Duodenal mucosa (tissue), 2 donors: ENCODE measurements around the gene VMA21.

ENCODE experiments used
- H3K27ac ChIP-seq: one replicate; pipeline ENCODE4 v1.7.0; 2013; ENCODE audit warnings: low read depth, low read length
- H3K27me3 ChIP-seq, 2 donors: one replicate each; pipeline ENCODE4 v1.7.0; 2013; ENCODE audit warnings: low read length in 2 of 2, control low read depth in 1 of 2; ENCODE audit not compliant: insufficient read depth in 2 of 2, control insufficient read depth in 1 of 2
- H3K36me3 ChIP-seq, 2 donors: one replicate each; pipeline ENCODE4 v1.7.0; 2013; ENCODE audit warnings: low read length in 2 of 2, control low read depth in 1 of 2; ENCODE audit not compliant: insufficient read depth in 2 of 2, control insufficient read depth in 1 of 2
- H3K4me1 ChIP-seq, 2 donors: one replicate each; pipeline ENCODE4 v1.7.0; 2013; ENCODE audit warnings: low read length in 2 of 2, control low read depth in 1 of 2; ENCODE audit not compliant: insufficient read depth in 2 of 2, control insufficient read depth in 1 of 2
- H3K4me3 ChIP-seq, 2 donors: one replicate each; pipeline ENCODE4 v1.7.0; 2013; ENCODE audit warnings: low read length in 2 of 2, low read depth in 1 of 2
- H3K9ac ChIP-seq, 2 donors: one replicate each; pipeline ENCODE4 v1.7.0; 2013; ENCODE audit warnings: low read length in 2 of 2, low read depth in 1 of 2
- H3K9me3 ChIP-seq, 2 donors: one replicate each; pipeline ENCODE4 v1.7.0; 2013; ENCODE audit warnings: low read length in 2 of 2, control low read depth in 1 of 2; ENCODE audit not compliant: control insufficient read depth in 1 of 2

Gene VMA21

DNA sequence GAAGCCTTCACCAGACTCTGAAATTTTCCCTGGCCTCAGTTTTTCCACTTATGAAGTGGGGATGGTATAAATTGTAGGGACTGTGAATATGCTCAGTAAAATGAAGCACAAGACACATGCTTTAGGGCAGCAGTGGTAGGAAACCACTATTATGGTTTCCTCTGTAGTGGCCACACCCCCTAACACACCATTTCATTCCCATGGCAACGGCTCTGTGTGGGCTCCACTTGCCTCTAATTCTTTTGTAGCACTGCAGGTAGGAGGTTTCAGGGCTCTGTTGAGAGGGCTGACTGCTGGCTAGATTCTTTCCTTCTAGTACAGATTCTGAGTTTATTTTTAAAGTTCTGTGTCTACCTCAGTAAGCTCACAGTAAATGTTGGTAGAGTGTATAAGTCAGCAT is 3.5 kb upstream of the VMA21 start:
- Histone ChIP-seq H3K9me3 (no peaks in the 10 kb centered on the region), H3K27ac (no peak overlapping the region), H3K4me3 (no peak overlapping the region), H3K4me1 (peaks cover 5 to 11% of the 10 kb centered on the region in 2 donors), H3K27me3 (no peaks in the 10 kb centered on the region), H3K36me3 (no peaks in the 10 kb centered on the region), H3K9ac (no peak overlapping the region)

DNA sequence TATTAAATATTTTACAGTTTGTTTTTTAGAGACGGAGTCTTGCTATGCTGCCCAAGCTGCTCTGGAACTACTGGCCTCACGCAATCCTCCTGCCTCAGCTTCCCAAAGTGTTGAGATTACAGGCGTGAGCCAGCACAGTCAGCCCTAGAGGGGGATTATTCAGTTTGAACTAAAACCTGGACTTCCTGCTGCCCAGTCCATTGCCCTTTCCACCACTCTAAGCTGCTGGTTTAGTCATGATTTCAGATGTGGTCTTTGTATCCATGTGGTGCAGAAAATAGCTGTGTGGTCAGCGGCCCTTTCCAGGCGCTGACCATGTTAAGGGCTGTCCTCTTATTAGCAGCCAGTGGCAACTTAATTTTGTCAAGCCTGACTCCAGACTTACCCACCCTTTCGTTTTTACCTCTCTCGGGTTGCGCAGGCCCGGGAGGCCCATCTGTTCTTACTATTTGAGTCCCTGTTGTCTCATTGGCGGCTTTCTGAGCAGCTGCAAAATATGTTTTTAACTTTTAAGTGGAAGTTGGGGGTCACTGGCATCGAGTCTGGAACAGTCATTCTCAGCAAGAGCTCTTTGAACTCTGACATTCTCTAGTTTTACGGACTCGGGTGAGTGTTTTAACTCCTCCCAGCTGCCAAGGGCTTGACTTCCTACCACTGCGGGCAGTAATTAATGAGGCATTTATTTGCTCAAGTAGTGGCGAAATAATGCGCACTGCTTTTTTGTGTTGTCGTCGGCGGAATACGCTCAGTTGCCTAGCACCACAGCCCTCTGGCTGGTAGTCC is 773 bp upstream of the VMA21 start:
- Histone ChIP-seq H3K9ac (peak overlapping the region; percentile 70 to 77), H3K4me1 (peaks cover 11% of the 10 kb centered on the region in 2 donors), H3K36me3 (no peaks in the 10 kb centered on the region), H3K4me3 (peak overlapping the region; percentile 67 to 80), H3K9me3 (no peaks in the 10 kb centered on the region), H3K27me3 (no peaks in the 10 kb centered on the region), H3K27ac (peak overlapping the region; percentile 90)

DNA sequence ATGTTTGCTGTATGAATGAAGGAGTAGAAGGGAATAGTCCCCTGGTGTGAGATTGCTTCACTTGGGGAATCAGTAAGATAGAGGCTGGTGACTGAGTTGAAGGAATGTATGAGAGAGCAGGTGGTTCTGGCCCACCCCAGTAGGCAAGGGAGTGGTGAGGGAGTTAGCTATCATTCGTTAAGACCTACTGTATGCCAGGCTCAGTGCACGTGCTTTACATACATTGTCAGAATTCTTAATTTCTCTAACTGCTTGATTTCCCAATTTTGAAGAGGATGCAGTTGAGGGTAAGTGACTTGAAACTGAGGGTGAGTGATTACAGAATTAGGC is 700 bp downstream of the VMA21 start:
- no peaks in the 10 kb centered on the region for H3K27me3 ChIP-seq
- H3K4me1 ChIP-seq = peaks cover 11% of the 10 kb centered on the region in 2 donors
- H3K27ac ChIP-seq = no peak overlapping the region
- H3K9me3 ChIP-seq = no peaks in the 10 kb centered on the region
- peak overlapping the region; percentile 72 to 77 for H3K9ac ChIP-seq
- peak overlapping the region; percentile 80 to 85 for H3K4me3 ChIP-seq
- no peaks in the 10 kb centered on the region for H3K36me3 ChIP-seq

DNA sequence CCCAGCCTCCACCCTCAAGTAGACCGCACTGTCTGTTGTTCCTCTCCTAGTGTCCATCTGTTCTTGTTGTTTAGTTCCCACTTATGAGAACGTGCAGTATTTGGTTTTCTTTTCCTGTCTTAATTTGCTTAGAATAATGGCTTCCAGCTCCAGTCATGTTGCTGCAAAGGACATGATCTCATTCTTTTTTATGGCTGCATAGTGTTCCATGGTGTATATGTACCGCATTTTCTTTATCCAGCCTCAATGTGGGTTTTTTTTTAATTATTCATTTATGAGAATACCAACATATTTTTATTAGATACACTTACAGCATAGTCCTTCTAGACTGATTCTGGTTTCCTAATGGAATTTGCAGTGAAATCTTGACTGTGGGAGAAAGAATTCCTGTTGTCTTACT is 1.3 kb downstream of the VMA21 start:
- H3K9ac ChIP-seq = no peak overlapping the region
- no peaks in the 10 kb centered on the region for H3K36me3 ChIP-seq
- H3K27ac ChIP-seq = no peak overlapping the region
- peak overlapping the region in 1 of 2 donors; percentile 16 for H3K4me3 ChIP-seq
- no peaks in the 10 kb centered on the region for H3K27me3 ChIP-seq
- H3K4me1 ChIP-seq = peaks cover 11% of the 10 kb centered on the region in 2 donors
- no peaks in the 10 kb centered on the region for H3K9me3 ChIP-seq

DNA sequence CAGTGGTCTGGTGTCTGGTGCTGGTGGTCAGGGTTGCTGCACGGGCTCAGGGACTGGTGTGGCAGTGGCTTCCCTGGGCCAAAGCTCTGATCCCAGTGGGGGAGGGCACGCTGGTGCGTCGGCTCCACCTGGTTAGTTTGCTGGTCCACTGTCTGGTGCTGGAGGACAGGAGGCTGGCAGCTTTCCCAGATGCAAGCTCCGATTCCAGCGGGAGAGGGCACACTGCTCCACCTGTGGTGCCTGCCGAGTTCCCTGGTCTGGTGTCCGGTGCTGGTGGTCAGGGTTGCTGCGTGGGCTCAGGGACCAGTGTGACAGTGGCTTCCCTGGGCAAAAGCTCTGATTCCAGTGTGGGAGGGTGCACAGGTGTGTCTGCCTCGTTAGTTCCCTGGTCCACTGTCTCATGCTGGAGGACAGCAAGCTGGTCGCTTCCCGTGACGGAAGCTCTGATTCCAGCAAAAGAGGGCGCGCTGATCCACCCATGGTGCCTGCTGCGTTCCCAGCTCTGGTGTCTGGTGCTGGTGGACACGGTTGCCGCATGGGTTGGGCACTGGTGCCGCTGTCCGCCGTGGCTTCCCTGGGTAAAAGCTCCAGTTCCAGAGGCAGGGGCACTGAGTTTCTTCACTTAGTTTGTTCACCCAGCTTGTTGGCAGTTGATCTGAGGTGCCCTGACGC is 5.8 kb downstream of the VMA21 start:
- Histone ChIP-seq H3K27me3 (no peaks in the 10 kb centered on the region), H3K27ac (no peak overlapping the region), H3K4me1 (peaks cover 0 to 8% of the 10 kb centered on the region in 2 donors), H3K9me3 (no peaks in the 10 kb centered on the region), H3K9ac (no peak overlapping the region), H3K36me3 (peaks cover 0 to 4% of the 10 kb centered on the region in 2 donors), H3K4me3 (no peak overlapping the region)

DNA sequence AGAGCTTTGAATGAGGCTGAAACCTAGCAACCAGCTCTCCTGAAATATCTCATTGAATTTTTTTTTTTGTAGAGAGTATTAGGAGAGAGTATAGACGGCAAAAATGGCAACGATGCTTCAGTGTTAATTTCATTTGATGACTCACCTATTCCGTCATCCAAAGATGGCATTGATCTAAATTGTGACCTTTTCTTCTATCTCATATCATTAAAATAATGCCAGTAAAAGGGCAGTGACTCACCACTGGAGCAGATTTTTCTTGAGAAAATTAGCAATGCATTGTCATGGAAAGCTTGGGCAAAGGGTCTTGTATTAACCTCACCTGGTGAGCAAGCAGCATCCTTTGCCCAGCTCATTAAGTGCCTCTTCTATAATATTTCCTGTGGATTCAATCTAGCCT is 19.6 kb downstream of the VMA21 start:
- no peaks in the 10 kb centered on the region for H3K36me3 ChIP-seq
- no peaks in the 10 kb centered on the region for H3K4me1 ChIP-seq
- H3K27me3 ChIP-seq = no peaks in the 10 kb centered on the region
- no peak overlapping the region for H3K27ac ChIP-seq
- H3K4me3 ChIP-seq = no peak overlapping the region
- H3K9me3 ChIP-seq = no peaks in the 10 kb centered on the region
- no peak overlapping the region for H3K9ac ChIP-seq

DNA sequence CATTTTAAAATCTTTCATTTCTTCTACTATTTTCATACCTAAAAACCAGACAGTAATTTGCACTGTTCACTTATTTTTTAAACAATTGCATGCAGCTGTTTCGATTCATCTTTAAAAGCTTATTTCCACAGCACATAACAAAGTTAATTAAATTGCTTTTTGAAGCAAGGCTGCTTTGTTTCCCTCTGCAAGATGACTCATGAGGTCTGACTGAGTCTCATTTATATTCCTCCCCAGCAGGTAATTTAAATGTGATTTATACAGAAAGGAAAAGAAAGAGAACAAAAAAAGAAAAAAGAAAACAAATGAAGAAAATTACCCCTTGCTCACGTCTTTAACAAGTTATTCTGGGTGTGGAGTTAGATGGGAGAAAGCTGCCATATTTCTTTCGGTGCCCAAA is 22.8 kb downstream of the VMA21 start:
- H3K4me1 ChIP-seq = no peaks in the 10 kb centered on the region
- H3K27me3 ChIP-seq = no peaks in the 10 kb centered on the region
- no peaks in the 10 kb centered on the region for H3K9me3 ChIP-seq
- H3K4me3 ChIP-seq = no peak overlapping the region
- no peaks in the 10 kb centered on the region for H3K36me3 ChIP-seq
- no peak overlapping the region for H3K27ac ChIP-seq
- H3K9ac ChIP-seq = no peak overlapping the region

DNA sequence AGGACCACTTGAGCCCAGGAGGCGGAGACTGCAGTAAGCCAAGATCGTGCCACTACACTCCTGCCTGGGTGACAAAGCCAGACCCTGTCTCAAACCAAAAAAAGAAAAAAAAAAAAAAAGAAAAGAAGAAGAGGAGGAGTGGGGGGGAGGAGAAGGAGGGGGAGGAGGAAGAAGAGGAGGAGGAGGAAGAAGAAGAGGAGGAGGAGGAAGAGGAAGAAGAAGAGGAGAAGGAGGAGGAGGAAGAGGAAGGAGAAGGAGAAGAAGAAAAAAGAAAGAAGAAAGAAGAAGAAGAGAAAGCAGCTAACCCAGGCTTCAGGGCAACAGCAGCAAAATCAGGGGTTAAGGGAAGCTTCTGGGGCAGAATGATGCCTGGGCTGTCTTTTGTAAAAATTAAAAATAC is 27.5 kb downstream of the VMA21 start:
- Histone ChIP-seq H3K27me3 (no peaks in the 10 kb centered on the region), H3K36me3 (no peaks in the 10 kb centered on the region), H3K4me3 (no peak overlapping the region), H3K9me3 (no peaks in the 10 kb centered on the region), H3K4me1 (no peaks in the 10 kb centered on the region), H3K27ac (no peak overlapping the region), H3K9ac (no peak overlapping the region)

DNA sequence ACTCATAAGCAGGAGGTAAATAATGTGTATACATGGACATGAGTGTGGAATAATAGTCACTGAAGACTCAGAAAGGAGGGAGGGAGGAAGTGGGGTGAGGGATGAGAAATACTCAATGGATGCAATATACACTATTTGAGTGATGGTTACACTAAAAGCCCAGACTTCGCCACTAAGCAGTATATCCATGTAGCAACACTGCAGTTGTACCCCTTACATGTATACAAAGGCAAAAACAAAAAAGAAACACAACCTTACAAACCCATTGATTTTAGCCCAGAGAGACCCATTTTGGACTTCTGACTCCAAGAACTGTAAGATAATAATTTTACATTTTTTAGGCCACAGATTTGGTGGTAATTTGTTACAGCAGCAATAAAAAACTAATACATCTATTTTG is 51.5 kb downstream of the VMA21 start:
- Histone ChIP-seq H3K4me3 (no peak overlapping the region), H3K9me3 (no peaks in the 10 kb centered on the region), H3K9ac (no peak overlapping the region), H3K27ac (no peak overlapping the region), H3K27me3 (no peaks in the 10 kb centered on the region), H3K36me3 (no peaks in the 10 kb centered on the region), H3K4me1 (no peaks in the 10 kb centered on the region)

DNA sequence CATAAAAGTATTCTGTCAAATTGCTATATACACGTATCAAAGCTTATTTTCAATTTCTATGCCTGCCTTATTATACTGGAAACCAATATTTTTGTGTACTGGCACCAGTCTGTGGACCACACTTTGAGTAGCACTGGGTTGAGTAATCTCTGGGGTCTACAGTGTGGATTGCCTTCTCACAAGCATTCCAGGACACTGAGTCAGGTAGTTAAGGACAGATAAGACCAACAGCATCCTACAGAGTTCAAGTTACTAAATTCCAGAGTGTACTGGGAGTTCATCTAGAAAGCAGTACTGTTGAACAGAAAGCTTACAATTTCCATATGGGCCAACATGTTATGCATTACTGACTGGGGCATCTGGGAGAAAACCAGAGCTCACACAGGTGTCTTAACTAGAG is 61.8 kb downstream of the VMA21 start:
- Histone ChIP-seq H3K27me3 (no peaks in the 10 kb centered on the region), H3K4me1 (no peaks in the 10 kb centered on the region), H3K9me3 (no peaks in the 10 kb centered on the region), H3K36me3 (no peaks in the 10 kb centered on the region), H3K27ac (no peak overlapping the region), H3K9ac (no peak overlapping the region), H3K4me3 (no peak overlapping the region)
